ENCODE data around the gene STATH. TPM values are rescaled to one million over a fixed set of nuclear protein-coding genes. Genes with fewer than 3 reads are reported as not detected.

STATH gene
- total RNA-seq, 1 experiment from 2014 or later: not detected

GRCh38 chr4:69986663-69987062 lies 9.1 kb upstream of the STATH start:
- ChIA-PET CTCF (no interaction called here), POLR2A (no interaction called here)
- Mint-ChIP-seq H3K4me3 (no peak overlapping the region), H3K9me3 (no peaks in the 10 kb centered on the region), H3K36me3 (no peaks in the 10 kb centered on the region), H3K27ac (no peak overlapping the region), H3K4me1 (peaks cover 6% of the 10 kb centered on the region; the same call in 1 of the 2 replicates), H3K27me3 (ENCODE audit: low read depth) (no peaks in the 10 kb centered on the region)
- DNase-seq (ENCODE audit: low spot score) (no peak), ATAC-seq (no peak)
- TF ChIP-seq SOX15 (CRISPR knock-in tag; IDR thresholded peaks at IDR 0.05) (no peak), FOXJ3 (CRISPR knock-in tag; IDR thresholded peaks at IDR 0.05; ENCODE audit: borderline replicate concordance) (no peak), NR3C1 (CRISPR knock-in tag; conservative IDR thresholded peaks at IDR 0.05; ENCODE audit: low read depth) (no peak), TCF7 (CRISPR knock-in tag; IDR thresholded peaks at IDR 0.05; ENCODE audit: low read depth) (no peak), ZBTB21 (CRISPR knock-in tag; IDR thresholded peaks at IDR 0.05; ENCODE audit: borderline replicate concordance) (no peak), HMGA2 (CRISPR knock-in tag; IDR thresholded peaks at IDR 0.05) (no peak), GABPB1 (CRISPR knock-in tag; IDR thresholded peaks at IDR 0.05) (no peak), SMAD4 (CRISPR knock-in tag; IDR thresholded peaks at IDR 0.05) (no peak)

- CTCF ChIA-PET: no interaction called here
These were observed 4.8 kb upstream of the STATH start for GRCh38 chr4:69991016-69991415.

More at GRCh38 chr4:69991016-69991415, 4.8 kb upstream of the STATH start:
- Mint-ChIP-seq H3K27me3 (ENCODE audit: low read depth) (no peaks in the 10 kb centered on the region), H3K27ac (no peak overlapping the region), H3K4me3 (no peak overlapping the region), H3K36me3 (no peaks in the 10 kb centered on the region), H3K9me3 (no peaks in the 10 kb centered on the region), H3K4me1 (no peaks in the 10 kb centered on the region)
- no peak for DNase-seq (ENCODE audit: low spot score)
- no peak for TF ChIP-seq PREB (CRISPR knock-in tag; IDR thresholded peaks at IDR 0.05; ENCODE audit: borderline replicate concordance)
- TF ChIP-seq CBFB (CRISPR knock-in tag; IDR thresholded peaks at IDR 0.05; ENCODE audit: low read depth): no peak
- no peak for TF ChIP-seq NFE2L1 (CRISPR knock-in tag; IDR thresholded peaks at IDR 0.05)
- TF ChIP-seq IRF1 (CRISPR knock-in tag; IDR thresholded peaks at IDR 0.05): no peak
- TF ChIP-seq AR (CRISPR knock-in tag; IDR thresholded peaks at IDR 0.05): no peak
- TF ChIP-seq CTCF (IDR thresholded peaks at IDR 0.05): no peak
- TF ChIP-seq ZNF416 (CRISPR knock-in tag; IDR thresholded peaks at IDR 0.05): no peak
- TF ChIP-seq ERG (CRISPR knock-in tag; IDR thresholded peaks at IDR 0.05): no peak
- no peak for TF ChIP-seq ARID4B (CRISPR knock-in tag; IDR thresholded peaks at IDR 0.05; ENCODE audit: borderline replicate concordance)
- POLR2A ChIA-PET: no interaction called here
- ATAC-seq: no peak

Measured in WTC11 (cell line).